HepG2 (cell line): ENCODE measurements around the gene CDC42BPG. TPM values are rescaled to one million over a fixed set of nuclear protein-coding genes. Genes with fewer than 3 reads are reported as not detected.

Experiments
- ATAD3A ChIP-seq: sonication (generic); formaldehyde crosslinking; IDR thresholded peaks from 2 replicates; pipeline ENCODE4 v1.4.0; 2020; ENCODE audit warnings: missing genetic modification reagents
- EP300 ChIP-seq, 3 experiments: sonication (generic) in 1 of 3; formaldehyde crosslinking in 1 of 3; IDR thresholded peaks; 2 replicates each; pipeline versions ENCODE4 v1.5.1 to v1.6.1; 2011 to 2020; ENCODE audit warnings: low read depth in 2 of 3, low read length in 2 of 3, borderline replicate concordance in 1 of 3, improper control_type of control experiment in 1 of 3, mild to moderate bottlenecking in 1 of 3, missing genetic modification reagents in 1 of 3, moderate library complexity in 1 of 3
- FOSL2 ChIP-seq: sonication (generic); formaldehyde crosslinking; IDR thresholded peaks from 2 replicates; pipeline ENCODE4 v1.4.0; 2020; ENCODE audit warnings: missing genetic modification reagents
- HDAC2 ChIP-seq: sonication (generic); formaldehyde crosslinking; IDR thresholded peaks from 2 replicates; pipeline ENCODE4 v1.4.0; 2020; ENCODE audit warnings: missing genetic modification reagents
- HOXA5 ChIP-seq: sonication (generic); formaldehyde crosslinking; IDR thresholded peaks from 2 replicates; pipeline ENCODE4 v1.4.0; 2020; ENCODE audit warnings: missing genetic modification reagents
- KMT2A ChIP-seq: sonication (generic); formaldehyde crosslinking; IDR thresholded peaks from 2 replicates; pipeline ENCODE4 v1.4.0; 2020; ENCODE audit warnings: missing genetic modification reagents
- MAZ ChIP-seq, 2 experiments: sonication (generic) in 1 of 2; formaldehyde crosslinking in 1 of 2; IDR thresholded peaks; 2 replicates each; pipeline versions ENCODE4 v1.5.0 to v1.6.1; 2012 to 2020; ENCODE audit warnings: low read depth in 2 of 2, mild to moderate bottlenecking in 2 of 2, borderline replicate concordance in 1 of 2, improper control_type of control experiment in 1 of 2, low read length in 1 of 2, missing genetic modification reagents in 1 of 2, moderate library complexity in 1 of 2
- NFE2 ChIP-seq: sonication (generic); formaldehyde crosslinking; IDR thresholded peaks from 2 replicates; pipeline ENCODE4 v1.4.0; 2020; ENCODE audit warnings: missing genetic modification reagents
- NFE2L1 ChIP-seq: sonication (generic); formaldehyde crosslinking; IDR thresholded peaks from 2 replicates; pipeline ENCODE4 v1.4.0; 2020; ENCODE audit warnings: missing genetic modification reagents, mild to moderate bottlenecking, borderline replicate concordance
- PAWR ChIP-seq: sonication (generic); formaldehyde crosslinking; IDR thresholded peaks from 2 replicates; pipeline ENCODE4 v1.4.0; 2020; ENCODE audit warnings: missing genetic modification reagents, mild to moderate bottlenecking, borderline replicate concordance
- RELA ChIP-seq: sonication (generic); formaldehyde crosslinking; IDR thresholded peaks from 2 replicates; pipeline ENCODE4 v1.4.0; 2020; ENCODE audit warnings: missing genetic modification reagents
- RXRA ChIP-seq: sonication (generic); formaldehyde crosslinking; IDR thresholded peaks from 2 replicates; pipeline ENCODE4 v1.5.1; 2020; ENCODE audit warnings: missing genetic modification reagents
- SALL1 ChIP-seq: sonication (generic); formaldehyde crosslinking; IDR thresholded peaks from 2 replicates; pipeline ENCODE4 v1.8.0; 2022; ENCODE audit warnings: mild to moderate bottlenecking, missing genetic modification reagents
- SNAI1 ChIP-seq: sonication (generic); formaldehyde crosslinking; IDR thresholded peaks from 2 replicates; pipeline ENCODE4 v1.5.0; 2020; ENCODE audit warnings: mild to moderate bottlenecking, missing genetic modification reagents, borderline replicate concordance
- THAP7 ChIP-seq: sonication (generic); formaldehyde crosslinking; IDR thresholded peaks from 2 replicates; pipeline ENCODE4 v1.8.1; 2023; ENCODE audit warnings: mild to moderate bottlenecking, missing genetic modification reagents
- TP53 ChIP-seq: sonication (generic); formaldehyde crosslinking; conservative IDR thresholded peaks from 2 replicates; pipeline ENCODE4 v1.4.0; 2020; ENCODE audit warnings: missing genetic modification reagents
- ZBTB20 ChIP-seq: sonication (generic); formaldehyde crosslinking; IDR thresholded peaks from 2 replicates; pipeline ENCODE4 v1.8.1; 2023; ENCODE audit warnings: missing genetic modification reagents, low read depth, mild to moderate bottlenecking, borderline replicate concordance
- ZHX2 ChIP-seq, 2 experiments: sonication (generic) in 1 of 2; formaldehyde crosslinking in 1 of 2; IDR thresholded peaks; 2 replicates each; pipeline versions ENCODE4 v1.6.1 to v1.9.0; 2014 to 2022; ENCODE audit warnings: antibody characterized with exemption in 1 of 2, borderline replicate concordance in 1 of 2, inconsistent platforms in 1 of 2, low read depth in 1 of 2, missing genetic modification reagents in 1 of 2
- ZKSCAN8 ChIP-seq: IDR thresholded peaks from 2 replicates; pipeline ENCODE4 v1.6.1; 2016; ENCODE audit warnings: borderline replicate concordance, missing genetic modification reagents, missing compliant biosample characterization
- ZNF232 ChIP-seq: sonication (generic); formaldehyde crosslinking; IDR thresholded peaks from 2 replicates; pipeline ENCODE4 v1.4.0; 2020; ENCODE audit warnings: missing genetic modification reagents, borderline replicate concordance
- ZNF33A ChIP-seq: sonication (generic); formaldehyde crosslinking; IDR thresholded peaks from 2 replicates; pipeline ENCODE4 v1.5.1; 2020; ENCODE audit warnings: missing genetic modification reagents, mild to moderate bottlenecking, moderate library complexity, borderline replicate concordance
- ZNF775 ChIP-seq: sonication (generic); formaldehyde crosslinking; IDR thresholded peaks from 2 replicates; pipeline ENCODE4 v1.4.0; 2020; ENCODE audit warnings: missing genetic modification reagents, mild to moderate bottlenecking, moderate library complexity, borderline replicate concordance
- polyA plus RNA-seq, 8 experiments: library from polyadenylated mRNA; depleted of rRNA in 3 of 8; stranded (reverse) in 7 of 8; unstranded in 1 of 8; fragments of >200 nt; fragmentation: Illumina TruSeq in 4 of 8; extraction: Trizol in 4 of 8; gene quantifications; 2 replicates each; pipeline versions ENCODE4 v1.2.1 to v1.2.3, GENCODE V29; 2011 to 2016; ENCODE audit warnings: low read depth in 4 of 8, missing spikeins in 1 of 8, mixed read lengths in 1 of 8; ENCODE audit not compliant: insufficient read depth in 1 of 8
- total RNA-seq, 5 experiments: library from RNA; depleted of rRNA; stranded (reverse); fragments of >200 nt; fragmentation: Illumina TruSeq; extraction: Trizol; gene quantifications; 2 replicates each; pipeline ENCODE4 v1.2.3, GENCODE V29; 2016; ENCODE audit warnings: low read depth in 1 of 5
- TF ChIP-seq, protein P1 (sequence below): sonication (generic); formaldehyde crosslinking; IDR thresholded peaks from 2 replicates; pipeline ENCODE4 v1.9.0; 2021; ENCODE audit warnings: missing genetic modification reagents, mild to moderate bottlenecking, borderline replicate concordance

The CDC42BPG gene
- total and polyA plus RNA-seq, 2 of the 13 experiments (the other 11 are each of a cell fraction or from before 2014, with no cell fraction given) = 0.55 to 1.4 TPM

GRCh38 chr11:64878223-64878493 is 33.7 kb upstream of the CDC42BPG start (continued):
- TF ChIP-seq ZHX2 (IDR thresholded peaks at IDR 0.05; ENCODE audit: low read depth) (no peak), ZHX2 (CRISPR knock-in tag; IDR thresholded peaks at IDR 0.05; ENCODE audit: borderline replicate concordance) (no peak), PAWR (CRISPR knock-in tag) (no peak), EP300 (IDR thresholded peaks at IDR 0.05; ENCODE audit: low read depth in 2 of 2, low read length in 2 of 2) (no peak), EP300 (CRISPR knock-in tag; IDR thresholded peaks at IDR 0.05; ENCODE audit: borderline replicate concordance) (no peak), ZNF232 (CRISPR knock-in tag) (no peak), FOSL2 (CRISPR knock-in tag) (no peak), THAP7 (no peak), ZBTB20 (peak; percentile 9; the same call in 1 of the 2 replicates), NFE2 (CRISPR knock-in tag) (no peak), HOXA5 (CRISPR knock-in tag) (no peak), ZKSCAN8 (CRISPR knock-in tag) (no peak), RELA (CRISPR knock-in tag) (peak; percentile 13; the same call in 1 of the 2 replicates), NFE2L1 (CRISPR knock-in tag) (0 out of 2 replicates have a peak, but pooled peaks have one; percentile 46), ATAD3A (CRISPR knock-in tag) (no peak), ZNF775 (peak; percentile 51; the same call in 1 of the 2 replicates), KMT2A (CRISPR knock-in tag) (peak; percentile 70; the same call in 1 of the 2 replicates), MAZ (IDR thresholded peaks at IDR 0.05; ENCODE audit: borderline replicate concordance, low read depth, low read length) (no peak), MAZ (CRISPR knock-in tag; IDR thresholded peaks at IDR 0.05; ENCODE audit: low read depth) (no peak), RXRA (CRISPR knock-in tag) (peak; percentile 14), SNAI1 (CRISPR knock-in tag) (no peak), TP53 (CRISPR knock-in tag) (no peak), HDAC2 (CRISPR knock-in tag) (no peak), SALL1 (CRISPR knock-in tag) (peak; percentile 35), ZNF33A (CRISPR knock-in tag) (no peak)
- TF ChIP-seq, protein P1, sequence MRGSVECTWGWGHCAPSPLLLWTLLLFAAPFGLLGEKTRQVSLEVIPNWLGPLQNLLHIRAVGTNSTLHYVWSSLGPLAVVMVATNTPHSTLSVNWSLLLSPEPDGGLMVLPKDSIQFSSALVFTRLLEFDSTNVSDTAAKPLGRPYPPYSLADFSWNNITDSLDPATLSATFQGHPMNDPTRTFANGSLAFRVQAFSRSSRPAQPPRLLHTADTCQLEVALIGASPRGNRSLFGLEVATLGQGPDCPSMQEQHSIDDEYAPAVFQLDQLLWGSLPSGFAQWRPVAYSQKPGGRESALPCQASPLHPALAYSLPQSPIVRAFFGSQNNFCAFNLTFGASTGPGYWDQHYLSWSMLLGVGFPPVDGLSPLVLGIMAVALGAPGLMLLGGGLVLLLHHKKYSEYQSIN (CRISPR knock-in tag) = no peak
